ENCODE results near the gene XCR1. TPM values are rescaled to one million over a fixed set of nuclear protein-coding genes. Genes with fewer than 3 reads are reported as not detected.

Gene XCR1
- total RNA-seq, 1 experiment from 2014 or later = not detected

DNA sequence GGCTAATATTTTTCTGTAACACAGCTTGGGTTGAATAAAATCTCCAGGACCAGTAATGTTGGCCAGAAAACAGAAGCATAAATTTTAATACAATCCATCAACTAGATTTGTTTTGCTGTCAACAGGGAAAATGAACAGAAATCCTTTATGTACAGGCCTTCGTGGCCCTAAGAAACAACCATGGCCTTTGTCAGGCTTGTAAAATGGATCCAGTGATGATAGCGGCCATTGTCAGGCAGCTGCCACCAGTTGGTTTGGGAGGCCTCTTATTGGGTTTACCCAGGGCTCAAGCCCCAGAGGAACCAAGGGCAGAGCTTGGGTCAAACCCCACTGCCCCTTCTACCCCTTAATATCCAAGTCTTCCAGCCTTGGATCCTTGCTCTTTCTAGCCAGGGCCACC lies 26.1 kb downstream of the XCR1 start:
- H3K9me3 ChIP-seq (ENCODE audit: control insufficient read depth in 1 of 2, insufficient read depth in 1 of 2, low read depth in 1 of 2, low read length in 2 of 2) = no peaks in the 10 kb centered on the region
- no peak overlapping the region for H3K4me2 ChIP-seq (ENCODE audit: low read length)
- intact Hi-C loops (cut with micrococcal nuclease) = no loop called here
- no peak for TF ChIP-seq CBX3 (IDR thresholded peaks at IDR 0.05; ENCODE audit: low read depth)
- no peak for TF ChIP-seq SP1 (IDR thresholded peaks at IDR 0.05; ENCODE audit: low read depth)
- no peak for TF ChIP-seq TCF7L2 (IDR thresholded peaks at IDR 0.05; ENCODE audit: borderline replicate concordance, extremely low read depth, insufficient read depth, insufficient read length)
- no peak for TF ChIP-seq CEBPB (IDR thresholded peaks at IDR 0.05; ENCODE audit: low read depth)
- no peak for TF ChIP-seq FOSL1 (IDR thresholded peaks at IDR 0.05; ENCODE audit: low read depth)
- TF ChIP-seq, protein P1, sequence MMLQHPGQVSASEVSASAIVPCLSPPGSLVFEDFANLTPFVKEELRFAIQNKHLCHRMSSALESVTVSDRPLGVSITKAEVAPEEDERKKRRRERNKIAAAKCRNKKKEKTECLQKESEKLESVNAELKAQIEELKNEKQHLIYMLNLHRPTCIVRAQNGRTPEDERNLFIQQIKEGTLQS (IDR thresholded peaks at IDR 0.05) = no peak
- TF ChIP-seq EZH2 (IDR thresholded peaks at IDR 0.05) = no peak
- TF ChIP-seq SRF (IDR thresholded peaks at IDR 0.05; ENCODE audit: low read depth) = no peak
- no peak for TF ChIP-seq RAD21 (IDR thresholded peaks at IDR 0.05; ENCODE audit: low read depth)
- no peak for TF ChIP-seq POLR2AphosphoS5 (IDR thresholded peaks at IDR 0.05; ENCODE audit: low read depth, low read length)
- no peak for TF ChIP-seq ZFX (IDR thresholded peaks at IDR 0.05)
- TF ChIP-seq, protein P2, sequence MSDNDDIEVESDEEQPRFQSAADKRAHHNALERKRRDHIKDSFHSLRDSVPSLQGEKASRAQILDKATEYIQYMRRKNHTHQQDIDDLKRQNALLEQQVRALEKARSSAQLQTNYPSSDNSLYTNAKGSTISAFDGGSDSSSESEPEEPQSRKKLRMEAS (IDR thresholded peaks at IDR 0.05) = no peak
- TF ChIP-seq SIN3A (IDR thresholded peaks at IDR 0.05; ENCODE audit: low read depth) = no peak
- TF ChIP-seq, protein P3, sequence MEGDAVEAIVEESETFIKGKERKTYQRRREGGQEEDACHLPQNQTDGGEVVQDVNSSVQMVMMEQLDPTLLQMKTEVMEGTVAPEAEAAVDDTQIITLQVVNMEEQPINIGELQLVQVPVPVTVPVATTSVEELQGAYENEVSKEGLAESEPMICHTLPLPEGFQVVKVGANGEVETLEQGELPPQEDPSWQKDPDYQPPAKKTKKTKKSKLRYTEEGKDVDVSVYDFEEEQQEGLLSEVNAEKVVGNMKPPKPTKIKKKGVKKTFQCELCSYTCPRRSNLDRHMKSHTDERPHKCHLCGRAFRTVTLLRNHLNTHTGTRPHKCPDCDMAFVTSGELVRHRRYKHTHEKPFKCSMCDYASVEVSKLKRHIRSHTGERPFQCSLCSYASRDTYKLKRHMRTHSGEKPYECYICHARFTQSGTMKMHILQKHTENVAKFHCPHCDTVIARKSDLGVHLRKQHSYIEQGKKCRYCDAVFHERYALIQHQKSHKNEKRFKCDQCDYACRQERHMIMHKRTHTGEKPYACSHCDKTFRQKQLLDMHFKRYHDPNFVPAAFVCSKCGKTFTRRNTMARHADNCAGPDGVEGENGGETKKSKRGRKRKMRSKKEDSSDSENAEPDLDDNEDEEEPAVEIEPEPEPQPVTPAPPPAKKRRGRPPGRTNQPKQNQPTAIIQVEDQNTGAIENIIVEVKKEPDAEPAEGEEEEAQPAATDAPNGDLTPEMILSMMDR (IDR thresholded peaks at IDR 0.05 in 2 of 3, conservative IDR thresholded peaks at IDR 0.05 in 1 of 3; ENCODE audit: borderline replicate concordance in 1 of 3, insufficient read depth in 1 of 3, low read depth in 2 of 3, low read length in 2 of 3) = no peak
- ChIA-PET CTCF (no interaction called here), POLR2A (no interaction called here), RAD21 (ENCODE audit: low non-redundant PET in 1 of 2, low total read pairs in 2 of 2, uncharacterized antibody in 2 of 2, unreplicated experiment in 2 of 2) (no interaction called here)
- no peaks in the 10 kb centered on the region for H4K20me1 ChIP-seq (ENCODE audit: insufficient read depth)
- no peaks in the 10 kb centered on the region for H3K79me2 ChIP-seq (ENCODE audit: insufficient read depth, low read length)
- H3K36me3 ChIP-seq (ENCODE audit: control insufficient read depth in 1 of 2, insufficient read depth in 2 of 2, low read length in 2 of 2) = no peaks in the 10 kb centered on the region
- no peak for DNase-seq (ENCODE audit: low read depth, low spot score)
- H3K9me2 ChIP-seq (ENCODE audit: insufficient read depth) = no peaks in the 10 kb centered on the region
- H2AFZ ChIP-seq (ENCODE audit: low read depth, low read length, poor library complexity, severe bottlenecking) = no peak overlapping the region
- H3K27ac ChIP-seq (ENCODE audit: low read depth, low read length) = no peak overlapping the region
- ATAC-seq = no peak
- no peaks in the 10 kb centered on the region for H3K27me3 ChIP-seq (ENCODE audit: insufficient read depth, low read length)
- no TSS peak for BruUV-seq (replicated peaks)
- no peak overlapping the region for H3K4me3 ChIP-seq (replicated peaks in 1 of 2; ENCODE audit: low read depth in 1 of 2, low read length in 2 of 2)
- H3K4me1 ChIP-seq (ENCODE audit: control insufficient read depth in 1 of 2, insufficient read depth in 2 of 2, low read length in 2 of 2) = peaks cover under 1 to 3% of the 10 kb centered on the region in 2 experiments; a peak in 1 of 4 replicates
- no peak overlapping the region for H3K9ac ChIP-seq (ENCODE audit: low read length)

All from HCT116 (cell line).